ENCODE measurements around the gene RGR.

The RGR gene, protein sequence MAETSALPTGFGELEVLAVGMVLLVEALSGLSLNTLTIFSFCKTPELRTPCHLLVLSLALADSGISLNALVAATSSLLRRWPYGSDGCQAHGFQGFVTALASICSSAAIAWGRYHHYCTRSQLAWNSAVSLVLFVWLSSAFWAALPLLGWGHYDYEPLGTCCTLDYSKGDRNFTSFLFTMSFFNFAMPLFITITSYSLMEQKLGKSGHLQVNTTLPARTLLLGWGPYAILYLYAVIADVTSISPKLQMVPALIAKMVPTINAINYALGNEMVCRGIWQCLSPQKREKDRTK

DNA sequence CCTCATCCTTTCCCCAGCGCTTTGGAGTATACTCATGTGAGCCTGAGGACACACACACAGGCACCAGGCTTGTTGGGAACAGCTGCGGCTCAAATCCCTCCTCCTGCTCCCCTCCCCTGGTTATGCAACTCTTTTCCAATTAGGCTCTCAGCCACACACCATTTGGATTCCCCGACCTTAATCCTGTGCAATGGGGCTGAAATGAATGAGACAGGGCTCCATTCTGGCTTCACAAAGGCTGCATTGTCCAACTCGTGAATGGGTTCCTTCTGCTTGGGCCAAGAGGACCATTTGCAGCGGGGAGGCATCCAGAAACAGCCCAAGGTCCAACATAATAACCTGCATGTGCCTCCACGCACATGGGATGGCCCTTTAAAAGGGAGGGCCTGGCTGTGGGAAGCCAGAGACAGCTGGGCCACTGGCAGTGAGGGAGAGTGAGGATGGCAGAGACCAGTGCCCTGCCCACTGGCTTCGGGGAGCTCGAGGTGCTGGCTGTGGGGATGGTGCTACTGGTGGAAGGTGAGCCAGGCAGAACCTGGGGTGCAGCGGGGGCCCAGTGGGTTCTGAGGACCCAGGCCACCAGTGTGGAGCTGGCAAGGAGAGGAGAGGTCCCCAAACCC is at the start of gene RGR:
RGR (plus strand) TSS at position 403 of the 620 bp plus-strand sequence; CDS start at position 441, 38 bp downstream.
- no peak for DNase-seq

DNA sequence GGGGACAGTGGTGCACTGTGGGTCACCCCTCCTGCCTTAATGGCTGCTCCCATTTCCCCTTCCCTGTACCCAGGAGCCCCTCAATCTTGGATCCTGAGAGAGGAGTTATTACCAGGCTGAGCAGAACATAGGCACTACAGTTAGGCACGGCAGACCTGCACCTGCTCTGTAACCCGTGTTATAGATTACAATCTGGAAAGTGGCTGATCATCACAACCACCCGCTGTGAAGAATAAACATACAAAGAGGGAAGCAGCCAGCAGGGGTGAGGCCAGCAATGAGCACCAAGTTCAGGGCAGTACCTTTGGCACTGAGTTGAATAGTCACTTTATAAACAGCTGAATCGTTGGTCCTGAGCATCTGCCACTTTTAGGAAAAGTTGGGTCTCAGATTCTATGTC is 48.8 kb upstream of the RGR start:
- DNase-seq = peak; percentile 64

DNA sequence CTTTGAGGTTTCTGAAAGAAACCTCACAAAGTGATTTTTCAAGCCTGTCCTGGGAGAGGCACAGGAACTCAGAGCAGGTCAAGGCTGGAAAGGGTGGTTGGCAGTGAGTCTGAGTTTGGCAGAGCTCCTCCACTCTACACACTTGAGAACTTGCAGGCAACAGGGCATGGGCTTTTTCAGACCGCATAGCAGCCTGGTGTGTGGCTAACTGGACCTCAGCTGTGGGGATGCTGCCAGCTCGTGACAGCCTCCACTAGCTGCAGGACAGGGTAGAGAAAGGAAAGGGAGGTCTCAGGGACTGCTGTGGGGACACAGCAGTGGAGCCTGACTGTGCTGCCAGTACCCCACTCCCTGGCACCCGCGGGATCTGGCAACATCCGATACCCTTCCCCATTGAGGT is 47.9 kb upstream of the RGR start:
- DNase-seq = peak; percentile 42

DNA sequence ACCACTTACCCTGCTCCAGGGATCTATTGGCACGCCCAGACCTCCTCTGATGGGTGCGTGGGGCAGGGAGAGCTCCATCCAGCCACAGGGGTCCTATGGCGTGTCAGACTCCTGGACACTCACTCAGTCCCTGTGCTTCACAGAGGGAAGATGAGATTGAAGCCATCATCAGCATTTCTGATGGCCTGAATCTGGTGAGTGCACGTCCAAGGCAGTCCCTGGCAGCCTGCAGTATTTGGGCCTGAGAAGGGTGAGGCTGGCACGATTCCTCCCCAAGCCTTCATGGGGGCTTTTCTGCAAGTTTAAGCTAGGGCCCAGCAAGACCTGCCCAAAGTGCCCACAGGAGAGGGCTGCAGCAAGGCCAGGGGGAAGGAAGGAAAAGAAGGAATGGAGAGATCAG is 47.2 kb upstream of the RGR start:
- DNase-seq = no peak

DNA sequence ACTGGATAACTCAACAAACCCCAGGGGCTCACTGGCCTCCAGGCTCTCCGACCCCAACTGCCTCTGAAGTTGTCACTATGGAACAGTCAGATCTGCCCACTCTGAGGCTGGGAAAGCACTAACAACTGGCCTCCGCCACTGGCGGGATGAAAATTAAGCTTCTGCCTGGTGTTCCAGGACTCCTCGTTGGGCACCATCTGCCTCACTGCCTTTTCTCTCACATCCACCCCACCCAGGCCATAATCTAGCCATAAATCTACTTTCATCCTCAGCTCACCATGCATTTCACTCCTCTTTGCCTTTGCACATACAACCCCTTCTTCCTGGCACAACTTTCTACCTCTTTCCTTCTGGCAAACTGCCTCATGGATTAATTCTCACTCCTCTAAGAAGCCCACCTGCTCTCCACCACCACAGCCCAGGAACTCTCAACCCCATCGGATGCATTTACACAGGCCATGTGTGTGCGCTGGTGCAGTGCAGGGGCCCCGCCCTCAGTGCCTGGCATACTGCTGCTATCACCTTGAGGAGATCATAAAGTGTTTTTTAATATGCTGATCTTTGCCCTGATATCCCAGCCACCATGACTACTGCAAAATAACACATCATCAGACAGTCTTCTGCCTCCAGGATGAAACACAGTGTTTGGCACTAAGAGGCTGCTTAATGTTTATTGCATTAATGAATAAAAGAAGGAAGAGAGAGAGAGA is 46.5 kb upstream of the RGR start:
- DNase-seq = peak; percentile 18

DNA sequence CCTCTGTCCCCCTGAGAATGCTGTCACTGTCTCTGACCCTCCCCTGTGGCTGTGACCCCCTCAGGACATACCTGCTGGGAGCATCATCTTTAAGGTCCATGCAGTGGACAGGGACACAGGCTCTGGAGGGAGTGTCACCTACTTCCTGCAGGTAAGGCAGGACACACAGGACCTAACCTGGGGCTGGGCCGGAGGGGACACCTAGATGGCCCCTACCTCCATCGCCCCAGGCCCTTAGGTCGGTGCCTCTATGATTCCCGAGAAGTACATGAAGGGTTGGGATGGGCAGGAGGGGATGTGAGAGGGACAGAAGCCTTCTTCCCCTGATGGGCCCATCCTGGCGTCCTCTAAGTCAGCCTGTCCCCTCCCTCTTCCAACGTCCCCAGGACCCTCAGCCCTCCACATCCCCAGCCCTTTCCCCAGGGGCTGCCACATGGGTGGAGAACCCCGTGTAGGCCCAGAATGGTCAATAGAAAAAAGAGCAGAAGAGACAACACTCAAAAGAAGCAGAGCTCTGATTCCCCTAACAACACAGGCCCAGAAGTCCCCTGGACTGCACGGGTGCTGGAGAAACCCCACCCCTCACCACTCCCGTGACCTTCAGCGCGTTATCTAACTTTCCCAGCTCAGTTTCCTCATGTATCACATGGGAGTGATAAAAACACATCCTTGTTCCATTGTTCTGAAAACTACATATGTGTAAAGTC is 44.2 kb upstream of the RGR start:
- DNase-seq = no peak

DNA sequence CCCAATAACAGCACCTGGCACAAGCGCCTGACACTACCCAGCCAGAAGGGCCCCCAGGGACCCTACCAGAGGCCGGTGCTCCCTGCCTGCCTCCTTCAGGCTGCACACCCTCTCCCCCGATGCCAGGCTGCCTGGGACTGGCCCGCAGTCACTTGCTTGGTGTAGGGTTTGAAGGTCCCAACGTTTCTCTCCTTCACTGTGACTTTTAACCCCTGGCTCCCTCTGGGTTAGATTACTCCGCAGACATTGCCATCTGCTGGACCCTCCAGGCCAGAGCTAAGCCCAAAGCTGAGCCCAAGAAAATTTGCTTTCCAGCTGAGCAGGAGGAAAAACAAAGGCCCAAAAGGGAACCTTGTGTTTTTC is 43.6 kb upstream of the RGR start:
- DNase-seq = no peak

DNA sequence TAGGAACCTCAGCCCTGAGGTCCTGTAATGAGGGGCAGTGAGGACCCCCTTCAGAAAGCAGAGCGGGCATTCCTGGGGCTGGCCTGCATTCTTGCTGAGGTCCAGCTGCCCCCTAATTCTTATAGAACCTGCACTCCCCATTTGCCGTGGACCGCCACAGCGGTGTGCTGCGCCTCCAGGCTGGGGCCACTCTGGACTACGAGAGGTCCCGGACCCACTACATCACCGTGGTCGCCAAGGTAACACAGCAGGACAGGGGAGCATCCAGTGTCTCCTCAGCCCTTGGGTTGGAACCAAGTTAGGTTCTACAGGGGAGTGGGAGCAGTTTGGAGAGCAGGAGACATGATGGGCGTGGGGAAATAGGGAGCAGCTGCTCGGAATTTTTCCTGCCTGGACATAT is 43.2 kb upstream of the RGR start:
- DNase-seq = no peak

DNA sequence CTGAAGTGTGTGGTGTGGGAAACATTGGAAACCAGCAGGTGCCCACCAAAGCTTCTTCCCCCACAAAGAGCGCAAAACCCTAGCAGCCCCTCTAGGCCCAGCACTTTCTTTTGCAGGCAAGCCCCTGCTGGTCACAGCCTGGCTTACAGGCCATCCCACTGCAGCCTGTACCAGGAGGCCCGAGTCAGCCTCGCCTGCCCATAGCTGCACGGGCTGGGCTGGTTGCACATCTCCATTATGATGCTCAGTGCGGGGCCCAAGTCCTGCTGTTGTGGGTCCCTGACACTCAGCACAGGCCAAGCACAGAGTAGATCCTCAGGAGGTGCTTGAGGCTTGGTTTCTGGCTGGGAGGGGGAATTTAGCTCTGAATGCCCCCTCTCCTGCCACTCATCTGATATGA is 42.5 kb upstream of the RGR start:
- no peak for DNase-seq

DNA sequence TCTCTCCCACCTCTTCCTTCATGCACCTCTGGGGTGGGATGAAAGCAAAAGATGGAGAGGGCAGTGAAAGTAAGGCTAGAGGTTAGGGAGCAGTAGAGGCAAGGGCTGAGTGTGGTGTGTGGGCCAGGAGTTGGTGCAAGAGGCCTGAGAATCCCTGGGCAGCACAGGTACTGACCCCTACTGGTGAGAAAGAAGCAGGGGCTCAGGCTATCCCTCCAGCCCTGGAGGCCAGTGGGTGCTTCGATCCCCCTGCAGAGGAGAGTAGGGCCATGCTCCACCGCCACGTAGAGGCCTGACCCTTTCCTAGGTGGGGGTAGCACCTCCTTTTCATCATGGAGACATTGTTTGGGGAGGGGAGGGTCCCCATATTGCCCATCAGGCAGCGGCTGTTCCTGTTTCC is 40.7 kb upstream of the RGR start:
- no peak for DNase-seq

DNA sequence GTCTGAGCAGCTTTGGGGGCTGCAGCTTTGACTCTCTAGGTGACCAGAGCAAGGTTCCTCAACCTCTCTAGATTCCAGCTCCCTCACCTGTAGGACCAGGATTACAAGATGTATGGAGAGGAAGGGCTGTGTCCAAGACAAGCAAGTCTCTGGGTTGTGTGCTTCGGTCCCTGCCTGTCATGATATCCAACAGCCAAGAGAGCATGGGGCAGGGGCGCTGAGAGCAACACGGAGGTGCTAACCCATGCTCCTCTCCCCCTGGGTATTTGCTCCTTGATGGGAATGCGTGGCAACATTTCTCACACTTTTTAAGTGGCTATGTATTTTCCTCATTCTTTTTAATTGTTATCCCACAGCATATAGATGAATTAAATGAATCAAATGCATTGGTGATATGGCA is 40.2 kb upstream of the RGR start:
- no peak for DNase-seq

DNA sequence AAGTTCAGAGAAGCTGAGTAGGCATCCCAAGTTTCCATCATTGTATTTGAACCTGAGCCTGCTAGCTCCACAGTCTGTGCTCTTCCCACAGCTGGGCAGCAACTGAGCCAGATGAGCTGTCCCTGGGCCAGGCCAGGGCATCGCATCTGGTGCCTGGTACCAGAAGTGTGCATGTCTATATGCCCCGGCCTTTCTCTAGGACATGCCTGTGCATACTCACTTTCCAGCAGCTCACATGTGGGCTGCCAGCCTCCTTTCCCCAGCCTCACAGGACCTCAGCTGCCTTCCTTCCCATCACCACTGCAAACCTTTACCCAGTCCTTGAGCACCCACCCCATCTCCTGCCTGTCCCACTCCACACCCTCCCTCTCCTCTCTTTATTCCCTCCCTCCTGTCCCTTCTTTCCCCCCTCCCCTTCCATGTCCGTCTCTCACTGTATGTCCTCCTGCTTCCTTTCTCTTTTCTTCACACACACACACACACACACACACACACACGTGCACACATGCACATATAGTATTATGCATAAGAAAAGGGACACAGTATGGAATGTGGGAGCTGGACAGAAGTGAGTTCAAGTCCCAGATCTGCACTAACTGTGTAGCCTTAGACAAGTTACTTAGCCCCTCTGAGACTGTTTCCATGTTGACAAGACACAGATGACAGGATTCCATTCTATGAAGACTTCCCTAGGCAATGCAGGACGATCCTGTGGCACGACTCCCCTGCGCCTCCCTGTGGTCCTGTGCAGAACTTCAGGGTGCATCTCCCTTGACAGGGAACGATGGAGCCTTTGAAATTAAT is 39.6 kb upstream of the RGR start:
- DNase-seq = no peak

DNA sequence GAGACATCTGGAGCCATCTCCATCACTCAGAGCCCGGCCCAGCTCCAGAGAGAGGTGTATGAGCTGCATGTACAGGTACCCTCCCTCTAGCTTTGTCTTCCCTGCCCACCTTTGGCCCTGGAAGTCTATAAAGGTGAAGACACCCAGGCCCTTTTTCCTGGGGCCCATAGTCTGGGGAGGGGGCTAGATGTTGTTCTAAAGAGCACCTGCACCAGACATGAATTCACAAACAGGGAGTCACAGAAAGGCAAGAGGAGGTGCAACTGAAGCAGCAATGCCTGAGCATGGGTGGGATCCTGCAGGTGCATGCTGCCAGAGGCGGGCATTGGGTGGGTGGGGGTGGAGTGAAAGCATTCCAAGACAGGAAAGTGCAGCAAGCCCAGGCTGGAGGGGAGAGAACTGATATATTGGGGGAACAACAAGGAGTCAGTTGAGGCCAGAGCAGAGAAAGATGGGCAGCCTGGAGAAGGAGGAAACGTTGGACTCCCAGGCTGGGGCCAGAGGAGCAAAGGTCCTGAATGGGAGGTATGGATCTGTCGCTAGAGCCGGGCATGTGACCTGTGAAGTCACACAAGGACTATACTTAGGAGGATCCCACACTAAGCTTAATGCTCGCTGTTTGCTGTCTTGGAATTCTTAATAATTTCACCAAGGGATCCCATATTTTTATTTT is 38.9 kb upstream of the RGR start:
- no peak for DNase-seq

DNA sequence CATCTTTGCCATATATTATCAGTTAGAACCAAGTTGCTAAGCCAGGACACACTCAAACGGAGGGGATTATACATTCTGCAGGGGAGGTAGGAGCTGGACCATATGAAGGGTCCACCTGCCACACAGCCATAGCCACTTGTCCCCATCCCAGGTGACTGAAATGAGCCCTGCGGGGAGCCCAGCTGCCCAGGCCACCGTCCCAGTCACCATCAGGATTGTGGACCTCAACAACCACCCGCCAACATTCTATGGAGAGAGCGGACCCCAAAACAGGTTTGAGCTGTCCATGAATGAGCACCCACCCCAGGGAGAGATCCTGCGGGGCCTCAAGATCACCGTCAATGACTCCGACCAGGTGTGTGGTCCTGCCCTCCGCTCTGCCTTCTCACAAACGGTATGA is 36.8 kb upstream of the RGR start:
- no peak for DNase-seq

DNA sequence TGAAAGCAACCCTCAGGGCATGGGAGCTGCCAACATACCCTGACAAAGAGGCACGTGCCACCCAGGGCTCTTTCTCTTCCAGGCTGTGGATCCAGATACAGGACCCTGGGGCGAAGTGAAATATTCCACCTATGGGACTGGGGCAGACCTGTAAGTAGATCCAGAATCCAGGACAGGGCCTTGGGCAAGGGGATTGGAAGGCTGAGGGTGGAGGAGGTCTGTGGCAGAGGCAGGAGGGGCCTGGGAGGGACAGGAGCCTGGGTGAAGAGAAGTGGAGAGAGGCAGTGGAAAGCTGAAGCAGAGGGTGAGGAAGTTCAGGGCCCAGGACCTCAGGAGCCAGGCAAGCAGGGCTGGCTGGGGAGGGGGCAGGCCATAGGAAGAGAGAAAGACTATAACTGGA is 33.3 kb upstream of the RGR start:
- DNase-seq = no peak

DNA sequence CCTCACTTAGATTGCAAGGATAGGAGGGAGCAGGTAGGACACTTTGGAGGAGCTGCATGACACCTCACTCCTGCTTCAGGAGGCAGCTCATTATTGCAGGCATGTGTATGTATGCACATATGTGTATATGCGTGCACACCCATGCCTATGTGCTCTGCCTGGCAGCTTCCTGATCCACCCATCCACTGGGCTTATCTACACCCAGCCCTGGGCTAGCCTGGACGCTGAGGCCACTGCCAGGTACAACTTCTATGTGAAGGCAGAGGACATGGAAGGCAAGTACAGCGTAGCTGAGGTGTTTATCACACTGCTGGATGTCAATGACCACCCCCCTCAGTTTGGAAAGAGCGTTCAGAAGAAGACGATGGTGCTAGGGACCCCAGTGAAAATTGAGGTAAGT is 32.8 kb upstream of the RGR start:
- DNase-seq = no peak

DNA sequence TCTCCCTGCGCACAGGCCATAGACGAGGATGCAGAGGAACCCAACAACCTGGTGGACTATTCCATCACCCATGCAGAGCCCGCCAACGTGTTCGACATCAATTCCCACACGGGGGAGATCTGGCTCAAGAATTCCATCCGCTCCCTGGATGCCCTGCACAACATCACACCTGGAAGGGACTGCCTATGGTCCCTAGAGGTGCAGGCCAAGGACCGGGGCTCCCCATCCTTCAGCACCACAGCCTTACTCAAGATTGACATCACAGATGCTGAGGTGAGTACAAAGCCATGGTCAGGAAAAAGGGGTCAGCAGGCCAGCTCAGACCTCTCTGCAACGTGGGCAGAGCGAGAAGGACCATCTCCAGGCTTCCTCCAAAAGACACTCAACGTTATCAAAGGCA is 31.8 kb upstream of the RGR start:
- no peak for DNase-seq

DNA sequence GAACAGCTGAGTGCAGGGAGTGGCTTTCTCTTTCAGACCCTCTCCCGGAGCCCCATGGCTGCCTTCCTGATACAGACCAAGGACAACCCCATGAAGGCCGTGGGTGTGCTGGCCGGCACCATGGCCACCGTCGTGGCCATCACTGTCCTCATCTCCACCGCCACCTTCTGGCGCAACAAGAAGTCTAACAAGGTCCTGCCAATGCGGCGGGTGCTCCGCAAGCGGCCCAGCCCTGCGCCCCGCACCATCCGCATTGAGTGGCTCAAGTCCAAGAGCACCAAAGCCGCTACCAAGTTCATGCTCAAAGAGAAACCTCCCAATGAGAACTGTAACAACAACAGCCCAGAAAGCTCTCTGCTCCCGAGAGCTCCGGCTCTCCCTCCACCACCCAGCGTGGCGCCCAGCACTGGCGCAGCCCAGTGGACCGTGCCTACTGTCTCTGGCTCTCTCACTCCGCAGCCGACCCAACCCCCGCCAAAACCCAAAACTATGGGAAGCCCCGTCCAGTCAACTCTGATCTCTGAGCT is 30.7 kb upstream of the RGR start:
- no peak for DNase-seq

DNA sequence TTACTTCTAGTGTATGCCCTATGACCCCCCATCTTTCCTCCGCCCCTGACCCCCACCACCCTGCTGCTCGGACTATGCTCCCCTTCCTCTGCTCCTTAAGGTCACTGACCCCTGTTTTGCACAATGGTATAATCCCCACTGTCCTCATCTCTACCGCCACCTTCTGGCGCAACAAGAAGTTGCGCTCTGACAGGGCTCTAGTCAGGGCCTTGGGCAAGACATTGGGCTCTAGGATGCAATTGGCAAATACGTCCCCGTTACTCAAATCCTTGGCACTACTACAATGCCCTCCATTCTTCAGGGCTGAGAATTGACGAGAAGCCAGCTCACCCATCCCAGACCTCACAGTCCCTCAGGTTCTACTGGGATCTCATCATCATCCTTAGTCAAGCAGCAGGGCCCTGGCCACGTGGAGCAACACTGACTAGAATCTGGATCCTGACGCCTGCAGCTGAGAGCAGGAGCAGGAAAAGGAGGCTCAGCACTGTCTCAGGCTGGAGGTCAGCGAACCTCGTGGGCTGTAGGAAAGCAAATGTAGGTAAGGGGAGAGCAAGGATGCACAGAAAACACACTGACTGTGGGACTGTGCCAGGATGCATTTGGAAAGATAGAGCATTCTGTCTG is 30.1 kb upstream of the RGR start:
- DNase-seq = no peak

DNA sequence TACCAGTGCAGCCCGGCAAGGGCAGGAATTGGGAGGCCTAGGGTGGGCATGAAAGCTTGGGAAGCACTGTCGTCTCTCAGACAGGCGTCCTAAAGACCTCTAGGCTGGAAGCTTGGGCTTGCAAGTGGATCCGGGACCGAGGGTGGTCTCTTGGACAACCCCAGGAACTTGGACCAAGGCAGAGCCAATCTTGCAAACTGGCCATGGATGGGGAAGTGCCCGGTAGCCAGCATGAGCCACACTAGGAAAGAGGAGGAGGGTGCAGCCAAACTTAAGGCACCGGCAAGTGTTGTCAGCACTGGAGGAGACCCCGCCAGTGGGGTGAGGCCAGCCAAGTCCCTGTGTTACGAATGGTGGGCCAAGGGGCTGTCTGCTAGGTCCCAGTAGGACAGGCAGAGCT is 28.0 kb upstream of the RGR start:
- no peak for DNase-seq

DNA sequence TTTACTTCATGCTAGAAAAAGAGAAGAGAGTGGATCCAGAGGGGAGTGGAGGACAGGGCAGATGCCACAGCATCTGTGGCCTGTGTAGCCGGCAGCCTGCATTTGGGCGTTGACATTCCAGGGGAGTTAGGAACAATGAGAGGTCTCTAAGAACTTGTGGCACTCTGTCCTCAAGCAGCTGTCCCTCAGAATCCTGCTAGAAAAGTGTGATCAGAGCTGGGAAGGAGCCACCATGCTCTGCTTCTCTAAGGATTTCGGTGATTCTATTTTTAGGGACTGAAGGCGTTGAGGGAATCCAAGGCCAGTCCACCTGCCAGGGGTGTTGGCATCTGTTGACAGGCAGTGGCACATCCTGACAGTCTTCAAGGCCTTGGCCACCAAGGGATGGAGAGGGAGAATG is 27.1 kb upstream of the RGR start:
- DNase-seq = no peak

DNA sequence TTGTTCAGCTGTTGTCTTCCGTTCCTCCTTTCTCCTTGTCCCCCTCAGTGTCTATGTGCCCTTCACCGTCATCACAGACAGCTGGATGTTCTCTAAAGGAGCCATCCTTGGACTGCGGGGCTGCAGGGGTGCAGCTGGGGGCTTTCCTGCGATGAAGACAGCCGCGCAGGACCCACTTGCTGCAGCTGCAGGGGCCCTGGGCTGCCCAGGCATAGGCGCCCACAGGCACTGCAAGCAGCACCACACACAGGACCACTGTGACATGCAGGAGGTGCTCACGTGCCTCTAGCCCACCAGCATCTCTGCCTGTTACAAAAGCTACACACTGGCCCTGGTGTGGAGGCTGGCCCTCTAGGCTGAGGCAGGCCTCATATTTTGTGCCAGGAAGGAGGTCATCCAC is 22.9 kb upstream of the RGR start:
- DNase-seq = no peak
